ENCODE results near the gene LACTB.

DNA sequence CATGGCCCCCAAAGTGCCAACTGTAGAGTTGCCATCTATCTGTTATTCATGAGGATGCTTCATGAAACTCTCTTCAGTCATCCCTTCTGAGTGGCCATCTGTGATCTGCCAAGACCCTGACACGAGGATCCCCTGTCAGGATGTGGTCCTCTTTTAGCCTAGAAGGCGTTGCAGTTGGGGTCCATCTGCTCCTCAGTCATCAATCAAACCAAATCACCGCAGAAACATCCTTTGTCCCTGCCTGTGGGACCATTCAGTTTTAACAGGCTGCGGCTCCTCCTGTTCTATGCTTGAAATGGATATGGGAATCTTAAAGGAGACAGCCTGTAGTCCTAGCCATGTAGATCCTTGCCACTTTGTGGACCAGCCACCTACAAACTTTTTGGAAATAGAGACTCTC is 41.6 kb downstream of the LACTB start:
- TF ChIP-seq POLR2AphosphoS5 (IDR thresholded peaks at IDR 0.05) (no peak), POLR2A (IDR thresholded peaks at IDR 0.05) (no peak)

Data from prostate gland (tissue), 1 donor.